Choroid plexus epithelial cell (primary cell): ENCODE measurements around the gene TMEM150A.

Source experiments
- DNase-seq: peaks from one replicate; pipeline ENCODE4 v3.0.0-alpha.2; 2010; ENCODE audit warnings: low read depth
- H3K4me3 ChIP-seq: 2 replicates; pipeline ENCODE4 v1.5.1; 2011; ENCODE audit warnings: low read depth, mild to moderate bottlenecking, control low read depth, low read length, moderate library complexity
- CTCF ChIP-seq: conservative IDR thresholded peaks from 2 replicates; pipeline ENCODE4 v1.5.1; 2011; ENCODE audit warnings: low read depth, mild to moderate bottlenecking, control low read depth, inconsistent platforms, low read length, moderate library complexity

Gene TMEM150A

GRCh38 chr2:85602476-85603234 lies at the start of gene TMEM150A:
Gene TMEM150A (minus strand): TSS chr2:85602698. CDS start chr2:85601948, 750 bp downstream.
- DNase-seq, result peak; percentile 91
- TF ChIP-seq CTCF, result peak; percentile 11
- peak within 1 kb of the TSS; percentile 96 for H3K4me3 ChIP-seq

GRCh38 chr2:85652056-85652455 lies 49.6 kb upstream of the TMEM150A start:
- no peak overlapping the region for H3K4me3 ChIP-seq
- no peak for TF ChIP-seq CTCF
- no peak for DNase-seq

- TF ChIP-seq CTCF, result no peak
- no peak overlapping the region for H3K4me3 ChIP-seq
- no peak for DNase-seq
These were observed 48.6 kb upstream of the TMEM150A start for GRCh38 chr2:85651097-85651496.

- TF ChIP-seq CTCF, result no peak
- DNase-seq, result no peak
- no peak overlapping the region for H3K4me3 ChIP-seq
These were observed 48.0 kb upstream of the TMEM150A start for GRCh38 chr2:85650456-85650855.

GRCh38 chr2:85649201-85650190 lies 47.0 kb upstream of the TMEM150A start:
- TF ChIP-seq CTCF, result no peak
- DNase-seq, result peak; percentile 40
- H3K4me3 ChIP-seq, result no peak overlapping the region

- peak; percentile 84 for DNase-seq
- peak; percentile 82 for TF ChIP-seq CTCF
- no peak overlapping the region for H3K4me3 ChIP-seq
These were observed 46.1 kb upstream of the TMEM150A start for GRCh38 chr2:85648619-85649018.
